ENCODE results near the gene ZNF865. TPM values are rescaled to one million over a fixed set of nuclear protein-coding genes. Genes with fewer than 3 reads are reported as not detected.
A peak's percentile ranks its signal among the peaks of the same experiment; 100 is the strongest.

Gene ZNF865
- total RNA-seq, 1 experiment from 2014 or later: 21.7 TPM

GRCh38 chr19:55660404-55660803 is 55.0 kb downstream of the ZNF865 start:
- Mint-ChIP-seq H3K27me3 (ENCODE audit: low read depth) (no peaks in the 10 kb centered on the region; the same call in 1 of the 2 replicates), H3K4me3 (no peak overlapping the region)
- POLR2A ChIA-PET: no interaction called here
- TF ChIP-seq E2F1 (CRISPR knock-in tag; IDR thresholded peaks at IDR 0.05) (no peak), TEAD4 (CRISPR knock-in tag; IDR thresholded peaks at IDR 0.05) (no peak), RELA (CRISPR knock-in tag; IDR thresholded peaks at IDR 0.05; ENCODE audit: borderline replicate concordance) (no peak), GTF2I (CRISPR knock-in tag; conservative IDR thresholded peaks at IDR 0.05) (no peak), NR1H2 (CRISPR knock-in tag; IDR thresholded peaks at IDR 0.05) (no peak), ZNF423 (CRISPR knock-in tag; IDR thresholded peaks at IDR 0.05) (no peak), JAZF1 (CRISPR knock-in tag; IDR thresholded peaks at IDR 0.05) (no peak), TEAD1 (CRISPR knock-in tag; IDR thresholded peaks at IDR 0.05) (no peak), SOX15 (CRISPR knock-in tag; IDR thresholded peaks at IDR 0.05) (no peak), HMGA2 (CRISPR knock-in tag; IDR thresholded peaks at IDR 0.05) (no peak), ZNF317 (CRISPR knock-in tag; IDR thresholded peaks at IDR 0.05; ENCODE audit: borderline replicate concordance, low read depth) (no peak), SMAD3 (CRISPR knock-in tag; IDR thresholded peaks at IDR 0.05; ENCODE audit: borderline replicate concordance) (no peak), ARID4B (CRISPR knock-in tag; IDR thresholded peaks at IDR 0.05; ENCODE audit: borderline replicate concordance) (no peak)
- TF ChIP-seq, protein P1, sequence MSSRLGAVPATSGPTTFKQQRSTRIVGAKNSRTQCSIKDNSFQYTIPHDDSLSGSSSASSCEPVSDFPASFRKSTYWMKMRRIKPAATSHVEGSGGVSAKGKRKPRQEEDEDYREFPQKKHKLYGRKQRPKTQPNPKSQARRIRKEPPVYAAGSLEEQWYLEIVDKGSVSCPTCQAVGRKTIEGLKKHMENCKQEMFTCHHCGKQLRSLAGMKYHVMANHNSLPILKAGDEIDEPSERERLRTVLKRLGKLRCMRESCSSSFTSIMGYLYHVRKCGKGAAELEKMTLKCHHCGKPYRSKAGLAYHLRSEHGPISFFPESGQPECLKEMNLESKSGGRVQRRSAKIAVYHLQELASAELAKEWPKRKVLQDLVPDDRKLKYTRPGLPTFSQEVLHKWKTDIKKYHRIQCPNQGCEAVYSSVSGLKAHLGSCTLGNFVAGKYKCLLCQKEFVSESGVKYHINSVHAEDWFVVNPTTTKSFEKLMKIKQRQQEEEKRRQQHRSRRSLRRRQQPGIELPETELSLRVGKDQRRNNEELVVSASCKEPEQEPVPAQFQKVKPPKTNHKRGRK (CRISPR knock-in tag; IDR thresholded peaks at IDR 0.05; ENCODE audit: borderline replicate concordance): no peak
- TF ChIP-seq, protein P2, sequence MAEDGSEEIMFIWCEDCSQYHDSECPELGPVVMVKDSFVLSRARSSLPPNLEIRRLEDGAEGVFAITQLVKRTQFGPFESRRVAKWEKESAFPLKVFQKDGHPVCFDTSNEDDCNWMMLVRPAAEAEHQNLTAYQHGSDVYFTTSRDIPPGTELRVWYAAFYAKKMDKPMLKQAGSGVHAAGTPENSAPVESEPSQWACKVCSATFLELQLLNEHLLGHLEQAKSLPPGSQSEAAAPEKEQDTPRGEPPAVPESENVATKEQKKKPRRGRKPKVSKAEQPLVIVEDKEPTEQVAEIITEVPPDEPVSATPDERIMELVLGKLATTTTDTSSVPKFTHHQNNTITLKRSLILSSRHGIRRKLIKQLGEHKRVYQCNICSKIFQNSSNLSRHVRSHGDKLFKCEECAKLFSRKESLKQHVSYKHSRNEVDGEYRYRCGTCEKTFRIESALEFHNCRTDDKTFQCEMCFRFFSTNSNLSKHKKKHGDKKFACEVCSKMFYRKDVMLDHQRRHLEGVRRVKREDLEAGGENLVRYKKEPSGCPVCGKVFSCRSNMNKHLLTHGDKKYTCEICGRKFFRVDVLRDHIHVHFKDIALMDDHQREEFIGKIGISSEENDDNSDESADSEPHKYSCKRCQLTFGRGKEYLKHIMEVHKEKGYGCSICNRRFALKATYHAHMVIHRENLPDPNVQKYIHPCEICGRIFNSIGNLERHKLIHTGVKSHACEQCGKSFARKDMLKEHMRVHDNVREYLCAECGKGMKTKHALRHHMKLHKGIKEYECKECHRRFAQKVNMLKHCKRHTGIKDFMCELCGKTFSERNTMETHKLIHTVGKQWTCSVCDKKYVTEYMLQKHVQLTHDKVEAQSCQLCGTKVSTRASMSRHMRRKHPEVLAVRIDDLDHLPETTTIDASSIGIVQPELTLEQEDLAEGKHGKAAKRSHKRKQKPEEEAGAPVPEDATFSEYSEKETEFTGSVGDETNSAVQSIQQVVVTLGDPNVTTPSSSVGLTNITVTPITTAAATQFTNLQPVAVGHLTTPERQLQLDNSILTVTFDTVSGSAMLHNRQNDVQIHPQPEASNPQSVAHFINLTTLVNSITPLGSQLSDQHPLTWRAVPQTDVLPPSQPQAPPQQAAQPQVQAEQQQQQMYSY (CRISPR knock-in tag; IDR thresholded peaks at IDR 0.05): no peak
- TF ChIP-seq, protein P3, sequence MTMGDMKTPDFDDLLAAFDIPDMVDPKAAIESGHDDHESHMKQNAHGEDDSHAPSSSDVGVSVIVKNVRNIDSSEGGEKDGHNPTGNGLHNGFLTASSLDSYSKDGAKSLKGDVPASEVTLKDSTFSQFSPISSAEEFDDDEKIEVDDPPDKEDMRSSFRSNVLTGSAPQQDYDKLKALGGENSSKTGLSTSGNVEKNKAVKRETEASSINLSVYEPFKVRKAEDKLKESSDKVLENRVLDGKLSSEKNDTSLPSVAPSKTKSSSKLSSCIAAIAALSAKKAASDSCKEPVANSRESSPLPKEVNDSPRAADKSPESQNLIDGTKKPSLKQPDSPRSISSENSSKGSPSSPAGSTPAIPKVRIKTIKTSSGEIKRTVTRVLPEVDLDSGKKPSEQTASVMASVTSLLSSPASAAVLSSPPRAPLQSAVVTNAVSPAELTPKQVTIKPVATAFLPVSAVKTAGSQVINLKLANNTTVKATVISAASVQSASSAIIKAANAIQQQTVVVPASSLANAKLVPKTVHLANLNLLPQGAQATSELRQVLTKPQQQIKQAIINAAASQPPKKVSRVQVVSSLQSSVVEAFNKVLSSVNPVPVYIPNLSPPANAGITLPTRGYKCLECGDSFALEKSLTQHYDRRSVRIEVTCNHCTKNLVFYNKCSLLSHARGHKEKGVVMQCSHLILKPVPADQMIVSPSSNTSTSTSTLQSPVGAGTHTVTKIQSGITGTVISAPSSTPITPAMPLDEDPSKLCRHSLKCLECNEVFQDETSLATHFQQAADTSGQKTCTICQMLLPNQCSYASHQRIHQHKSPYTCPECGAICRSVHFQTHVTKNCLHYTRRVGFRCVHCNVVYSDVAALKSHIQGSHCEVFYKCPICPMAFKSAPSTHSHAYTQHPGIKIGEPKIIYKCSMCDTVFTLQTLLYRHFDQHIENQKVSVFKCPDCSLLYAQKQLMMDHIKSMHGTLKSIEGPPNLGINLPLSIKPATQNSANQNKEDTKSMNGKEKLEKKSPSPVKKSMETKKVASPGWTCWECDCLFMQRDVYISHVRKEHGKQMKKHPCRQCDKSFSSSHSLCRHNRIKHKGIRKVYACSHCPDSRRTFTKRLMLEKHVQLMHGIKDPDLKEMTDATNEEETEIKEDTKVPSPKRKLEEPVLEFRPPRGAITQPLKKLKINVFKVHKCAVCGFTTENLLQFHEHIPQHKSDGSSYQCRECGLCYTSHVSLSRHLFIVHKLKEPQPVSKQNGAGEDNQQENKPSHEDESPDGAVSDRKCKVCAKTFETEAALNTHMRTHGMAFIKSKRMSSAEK (CRISPR knock-in tag; IDR thresholded peaks at IDR 0.05; ENCODE audit: borderline replicate concordance): no peak
- TF ChIP-seq, protein P4, sequence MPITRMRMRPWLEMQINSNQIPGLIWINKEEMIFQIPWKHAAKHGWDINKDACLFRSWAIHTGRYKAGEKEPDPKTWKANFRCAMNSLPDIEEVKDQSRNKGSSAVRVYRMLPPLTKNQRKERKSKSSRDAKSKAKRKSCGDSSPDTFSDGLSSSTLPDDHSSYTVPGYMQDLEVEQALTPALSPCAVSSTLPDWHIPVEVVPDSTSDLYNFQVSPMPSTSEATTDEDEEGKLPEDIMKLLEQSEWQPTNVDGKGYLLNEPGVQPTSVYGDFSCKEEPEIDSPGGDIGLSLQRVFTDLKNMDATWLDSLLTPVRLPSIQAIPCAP (CRISPR knock-in tag; IDR thresholded peaks at IDR 0.05): no peak
- TF ChIP-seq, protein P5, sequence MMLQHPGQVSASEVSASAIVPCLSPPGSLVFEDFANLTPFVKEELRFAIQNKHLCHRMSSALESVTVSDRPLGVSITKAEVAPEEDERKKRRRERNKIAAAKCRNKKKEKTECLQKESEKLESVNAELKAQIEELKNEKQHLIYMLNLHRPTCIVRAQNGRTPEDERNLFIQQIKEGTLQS (CRISPR knock-in tag; conservative IDR thresholded peaks at IDR 0.05): no peak
- TF ChIP-seq, protein P6, sequence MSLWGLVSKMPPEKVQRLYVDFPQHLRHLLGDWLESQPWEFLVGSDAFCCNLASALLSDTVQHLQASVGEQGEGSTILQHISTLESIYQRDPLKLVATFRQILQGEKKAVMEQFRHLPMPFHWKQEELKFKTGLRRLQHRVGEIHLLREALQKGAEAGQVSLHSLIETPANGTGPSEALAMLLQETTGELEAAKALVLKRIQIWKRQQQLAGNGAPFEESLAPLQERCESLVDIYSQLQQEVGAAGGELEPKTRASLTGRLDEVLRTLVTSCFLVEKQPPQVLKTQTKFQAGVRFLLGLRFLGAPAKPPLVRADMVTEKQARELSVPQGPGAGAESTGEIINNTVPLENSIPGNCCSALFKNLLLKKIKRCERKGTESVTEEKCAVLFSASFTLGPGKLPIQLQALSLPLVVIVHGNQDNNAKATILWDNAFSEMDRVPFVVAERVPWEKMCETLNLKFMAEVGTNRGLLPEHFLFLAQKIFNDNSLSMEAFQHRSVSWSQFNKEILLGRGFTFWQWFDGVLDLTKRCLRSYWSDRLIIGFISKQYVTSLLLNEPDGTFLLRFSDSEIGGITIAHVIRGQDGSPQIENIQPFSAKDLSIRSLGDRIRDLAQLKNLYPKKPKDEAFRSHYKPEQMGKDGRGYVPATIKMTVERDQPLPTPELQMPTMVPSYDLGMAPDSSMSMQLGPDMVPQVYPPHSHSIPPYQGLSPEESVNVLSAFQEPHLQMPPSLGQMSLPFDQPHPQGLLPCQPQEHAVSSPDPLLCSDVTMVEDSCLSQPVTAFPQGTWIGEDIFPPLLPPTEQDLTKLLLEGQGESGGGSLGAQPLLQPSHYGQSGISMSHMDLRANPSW (CRISPR knock-in tag; conservative IDR thresholded peaks at IDR 0.05; ENCODE audit: low read depth): no peak

More at GRCh38 chr19:55660404-55660803, 55.0 kb downstream of the ZNF865 start:
- H3K9me3 Mint-ChIP-seq: no peaks in the 10 kb centered on the region
- ATAC-seq: no peak
- peaks cover 31% of the 10 kb centered on the region for H3K4me1 Mint-ChIP-seq
- 0 out of 2 replicates have a peak overlapping the region, but pooled peaks have one; percentile 68 for H3K27ac Mint-ChIP-seq
- peaks cover 52% of the 10 kb centered on the region for H3K36me3 Mint-ChIP-seq
- CTCF ChIA-PET: interaction anchor here (1.0 kb wide), 1 partner anchor 43 kb away, joined by 4 read pairs; no protein-coding TSS in a partner anchor
- no peak for DNase-seq (ENCODE audit: low spot score)
